NT2/D1 (cell line): ENCODE measurements around the gene RNU6-7.

Experiments used
- DNase-seq: peaks from one replicate; pipeline ENCODE4 v3.0.0-alpha.2; 2011; ENCODE audit warnings: low read depth, low spot score
- H3K27me3 ChIP-seq: 2 replicates; pipeline ENCODE4 v1.6.0; 2011; ENCODE audit warnings: mild to moderate bottlenecking; ENCODE audit not compliant: insufficient read length, insufficient read depth
- H3K36me3 ChIP-seq: 2 replicates; pipeline ENCODE4 v1.6.1; 2011; ENCODE audit warnings: mild to moderate bottlenecking, low read length, mixed read lengths; ENCODE audit not compliant: insufficient read depth, insufficient read length
- H3K4me1 ChIP-seq: 2 replicates; pipeline ENCODE4 v1.5.1; 2011; ENCODE audit not compliant: insufficient read depth, insufficient read length
- H3K4me3 ChIP-seq: 2 replicates; pipeline ENCODE4 v1.5.1; 2011; ENCODE audit warnings: low read depth; ENCODE audit not compliant: insufficient read length
- H3K9ac ChIP-seq: 2 replicates; pipeline ENCODE4 v1.6.0; 2011; ENCODE audit warnings: low read depth; ENCODE audit not compliant: insufficient read length
- H3K9me3 ChIP-seq: 2 replicates; pipeline ENCODE4 v1.5.1; 2011; ENCODE audit warnings: mild to moderate bottlenecking, low read length; ENCODE audit not compliant: insufficient read depth
- SUZ12 ChIP-seq: IDR thresholded peaks from 2 replicates; pipeline ENCODE4 v1.6.1; 2011; ENCODE audit not compliant: insufficient read length, insufficient read depth; ENCODE audit errors: extremely low read depth
- YY1 ChIP-seq: IDR thresholded peaks from 2 replicates; pipeline ENCODE4 v1.6.1; 2011; ENCODE audit not compliant: insufficient read length, insufficient read depth
- ZNF274 ChIP-seq: IDR thresholded peaks from 2 replicates; pipeline ENCODE4 v1.6.1; 2011; ENCODE audit warnings: mild to moderate bottlenecking, low read depth, low read length

RNU6-7 gene

DNA sequence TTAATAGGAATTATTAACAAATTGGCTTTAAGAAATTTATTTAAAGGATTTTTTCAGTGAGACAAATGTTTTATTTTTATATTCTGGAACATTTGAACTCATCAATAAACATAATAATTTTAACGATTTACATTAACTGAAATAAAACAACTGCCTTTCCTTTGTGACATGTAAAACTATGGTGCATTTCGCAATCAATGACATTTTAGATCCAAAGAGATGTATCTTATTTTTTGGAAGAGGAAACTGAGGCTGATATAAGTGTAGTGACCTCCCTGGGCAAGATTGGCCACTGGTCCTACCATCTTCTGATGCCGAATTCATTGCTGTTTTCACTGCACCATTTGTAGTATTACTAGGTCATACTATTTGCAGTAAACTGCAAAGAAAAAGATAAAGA, 3.7 kb downstream of the RNU6-7 start:
- TF ChIP-seq YY1 (no peak), SUZ12 (no peak), ZNF274 (no peak)
- no peak for DNase-seq
- H3K9me3 ChIP-seq, result no peaks in the 10 kb centered on the region
- H3K27me3 ChIP-seq, result peaks cover 17% of the 10 kb centered on the region
- H3K4me1 ChIP-seq, result no peaks in the 10 kb centered on the region
- no peaks in the 10 kb centered on the region for H3K36me3 ChIP-seq
- no peak overlapping the region for H3K4me3 ChIP-seq
- no peak overlapping the region for H3K9ac ChIP-seq

DNA sequence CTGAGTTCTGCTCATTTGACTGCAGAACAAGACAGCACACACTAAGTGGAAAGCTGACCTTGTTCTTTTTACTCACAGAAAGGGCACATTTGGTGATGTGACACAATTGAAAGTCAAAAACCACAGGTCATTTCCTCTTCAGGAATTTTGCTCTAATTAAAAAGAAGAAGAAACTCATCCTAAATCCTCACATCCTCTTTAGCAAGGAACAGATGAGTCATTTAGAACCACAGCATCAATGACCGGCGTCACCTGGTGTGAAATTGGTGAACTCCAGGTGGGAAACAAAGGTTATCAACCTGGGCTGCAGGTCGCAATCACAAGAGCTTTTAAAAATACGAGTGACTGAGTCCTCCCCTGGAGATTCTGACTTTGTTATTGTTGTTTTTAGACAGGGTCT, 4.1 kb downstream of the RNU6-7 start:
- H3K4me1 ChIP-seq, result no peaks in the 10 kb centered on the region
- H3K9me3 ChIP-seq, result no peaks in the 10 kb centered on the region
- H3K27me3 ChIP-seq, result peaks cover 12% of the 10 kb centered on the region
- DNase-seq, result no peak
- TF ChIP-seq SUZ12 (no peak), ZNF274 (no peak), YY1 (no peak)
- H3K9ac ChIP-seq, result no peak overlapping the region
- no peak overlapping the region for H3K4me3 ChIP-seq
- no peaks in the 10 kb centered on the region for H3K36me3 ChIP-seq

DNA sequence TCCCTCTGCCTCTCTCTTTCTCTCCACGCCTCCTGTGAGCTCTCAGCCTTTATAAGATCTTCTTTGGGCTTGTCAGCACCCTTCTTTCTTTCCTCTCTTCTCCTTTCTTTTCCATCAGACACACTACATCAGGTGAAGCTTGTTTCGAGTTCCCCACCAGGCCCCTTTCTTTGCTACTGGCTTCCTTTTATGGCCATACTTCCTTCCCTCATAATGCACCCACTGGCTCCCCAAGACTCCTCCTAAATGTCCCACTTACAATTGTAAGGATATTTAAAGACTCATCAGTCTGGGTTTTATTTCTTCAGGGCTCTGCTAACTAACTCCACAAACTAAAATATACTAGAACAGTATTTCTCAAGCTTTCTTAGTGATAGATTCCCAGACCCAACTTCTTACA, 4.7 kb downstream of the RNU6-7 start:
- H3K4me1 ChIP-seq, result no peaks in the 10 kb centered on the region
- no peak overlapping the region for H3K9ac ChIP-seq
- H3K27me3 ChIP-seq, result peaks cover 12% of the 10 kb centered on the region
- no peak overlapping the region for H3K4me3 ChIP-seq
- H3K36me3 ChIP-seq, result no peaks in the 10 kb centered on the region
- no peak for DNase-seq
- H3K9me3 ChIP-seq, result no peaks in the 10 kb centered on the region
- TF ChIP-seq ZNF274 (no peak), YY1 (no peak), SUZ12 (no peak)

DNA sequence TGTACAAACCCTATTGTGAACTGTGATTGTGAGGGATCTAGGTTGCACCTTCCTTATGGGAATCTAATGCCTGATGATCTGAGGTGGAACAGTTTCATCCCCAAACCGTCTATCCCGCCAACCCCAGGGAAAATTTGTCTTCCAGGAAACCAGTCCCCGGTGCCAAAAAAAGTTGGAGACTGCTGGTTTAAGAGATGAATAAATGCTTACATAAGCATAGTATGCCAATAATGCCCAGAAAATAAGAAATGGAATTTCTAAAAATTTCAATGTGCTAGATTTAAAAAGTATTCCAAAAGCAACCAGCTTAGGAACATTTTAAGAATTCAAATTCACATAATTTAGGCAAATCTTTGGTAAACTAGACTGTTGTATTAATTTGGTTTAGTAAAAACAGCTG, 6.6 kb downstream of the RNU6-7 start:
- no peak for DNase-seq
- Histone ChIP-seq H3K36me3 (no peaks in the 10 kb centered on the region), H3K9me3 (no peaks in the 10 kb centered on the region), H3K27me3 (peaks cover 12% of the 10 kb centered on the region), H3K9ac (no peak overlapping the region), H3K4me1 (no peaks in the 10 kb centered on the region), H3K4me3 (no peak overlapping the region)
- TF ChIP-seq SUZ12 (no peak), ZNF274 (no peak), YY1 (no peak)

DNA sequence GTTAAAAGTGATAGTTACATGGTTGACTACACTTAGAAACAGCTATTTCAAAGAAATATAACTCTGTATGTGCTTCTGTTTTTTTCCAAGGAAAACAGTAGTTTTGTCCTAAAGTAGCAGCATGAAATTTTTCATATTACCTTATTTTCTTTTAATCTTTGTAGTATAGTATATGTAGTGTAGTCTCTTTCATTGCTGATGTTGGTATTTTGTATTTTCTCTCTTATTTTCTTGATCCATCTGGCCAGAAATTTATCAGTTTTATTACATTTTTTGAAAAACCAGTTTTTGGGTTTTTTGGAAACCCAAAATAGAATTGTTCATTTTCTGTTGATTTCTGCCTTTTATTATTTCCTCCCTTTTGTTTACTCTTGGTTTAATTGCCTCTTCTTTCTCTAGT, 7.6 kb downstream of the RNU6-7 start:
- H3K4me1 ChIP-seq, result no peaks in the 10 kb centered on the region
- TF ChIP-seq SUZ12, result no peak
- no peak for TF ChIP-seq ZNF274
- DNase-seq, result no peak
- no peak overlapping the region for H3K9ac ChIP-seq
- H3K9me3 ChIP-seq, result no peaks in the 10 kb centered on the region
- H3K36me3 ChIP-seq, result no peaks in the 10 kb centered on the region
- H3K27me3 ChIP-seq, result peaks cover 4% of the 10 kb centered on the region
- no peak overlapping the region for H3K4me3 ChIP-seq

DNA sequence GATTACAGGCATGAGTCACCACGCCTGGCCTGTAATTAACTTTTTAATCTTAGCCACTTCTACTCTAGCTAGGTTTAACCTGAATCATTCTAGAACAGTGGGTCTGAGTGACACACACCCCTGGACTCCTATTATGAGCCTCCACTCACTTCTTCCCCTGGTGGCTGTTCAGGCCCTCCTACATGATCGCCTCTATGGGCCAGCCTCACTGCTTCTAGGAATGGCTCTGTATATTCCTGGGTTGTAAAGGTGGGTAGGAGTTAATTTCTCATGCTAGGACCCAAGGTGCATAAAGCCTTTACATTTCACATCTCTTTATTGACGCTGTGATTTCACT, 9.2 kb downstream of the RNU6-7 start:
- no peak for DNase-seq
- no peaks in the 10 kb centered on the region for H3K27me3 ChIP-seq
- TF ChIP-seq ZNF274 (no peak), YY1 (no peak), SUZ12 (no peak)

DNA sequence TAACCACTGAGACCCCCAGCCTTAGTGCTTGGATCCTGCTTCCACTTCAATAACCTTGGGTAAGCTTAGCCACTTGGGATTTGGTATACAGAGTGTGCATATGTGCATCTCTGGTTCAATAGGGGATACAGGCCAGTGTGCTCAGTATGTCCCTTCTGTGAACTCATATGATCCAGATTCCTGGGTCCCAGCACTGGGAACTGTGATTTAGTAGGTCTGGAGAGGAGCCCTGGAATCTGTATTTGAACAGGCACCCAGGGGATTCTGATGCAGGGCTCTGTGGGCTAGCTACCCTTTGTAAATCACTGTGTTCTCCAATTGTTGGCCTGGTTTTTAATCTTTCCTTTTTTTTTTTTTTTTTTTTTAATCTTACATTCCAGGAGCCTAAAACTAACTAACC, 11.0 kb downstream of the RNU6-7 start:
- Histone ChIP-seq H3K4me3 (no peak overlapping the region), H3K4me1 (no peaks in the 10 kb centered on the region), H3K9me3 (no peaks in the 10 kb centered on the region), H3K36me3 (no peaks in the 10 kb centered on the region), H3K27me3 (no peaks in the 10 kb centered on the region), H3K9ac (no peak overlapping the region)
- DNase-seq, result no peak
- no peak for TF ChIP-seq ZNF274
- no peak for TF ChIP-seq YY1
- no peak for TF ChIP-seq SUZ12

More for the DNA sequence above, 9.2 kb downstream of the RNU6-7 start:
- Histone ChIP-seq H3K36me3 (no peaks in the 10 kb centered on the region), H3K9ac (no peak overlapping the region), H3K9me3 (no peaks in the 10 kb centered on the region), H3K4me3 (no peak overlapping the region), H3K4me1 (no peaks in the 10 kb centered on the region)

DNA sequence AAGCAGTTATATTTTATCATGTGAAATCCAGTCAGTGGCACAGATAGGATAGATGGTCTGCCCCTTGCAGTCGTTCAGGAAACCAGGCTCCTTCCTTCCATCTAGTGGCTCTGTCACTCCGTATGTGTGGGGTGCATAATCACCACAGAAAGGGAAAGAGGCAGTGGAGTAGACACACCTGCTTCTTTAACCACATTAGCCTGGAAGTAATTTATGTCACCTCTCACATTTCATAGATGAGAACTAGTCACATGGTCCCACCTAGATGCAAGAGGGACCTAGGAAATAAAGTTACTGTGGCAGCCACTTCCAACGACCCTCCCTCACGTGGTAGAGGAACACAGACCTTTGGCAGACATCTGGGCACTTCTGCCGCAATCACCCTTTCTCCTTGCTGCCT, 15.5 kb downstream of the RNU6-7 start:
- no peak for DNase-seq
- no peak overlapping the region for H3K9ac ChIP-seq
- H3K9me3 ChIP-seq, result no peaks in the 10 kb centered on the region
- no peaks in the 10 kb centered on the region for H3K27me3 ChIP-seq
- TF ChIP-seq ZNF274 (no peak), YY1 (no peak), SUZ12 (no peak)
- no peak overlapping the region for H3K4me3 ChIP-seq
- H3K36me3 ChIP-seq, result no peaks in the 10 kb centered on the region
- H3K4me1 ChIP-seq, result no peaks in the 10 kb centered on the region
